Measurements from ENCODE around the gene HAUS7.
A peak's percentile ranks its signal among the peaks of the same experiment; 100 is the strongest.

GRCh38 chrX:153460826-153461225 is 9.6 kb downstream of the HAUS7 start:
- no peak for TF ChIP-seq POLR2AphosphoS5 (IDR thresholded peaks at IDR 0.05; ENCODE audit: low read depth, low read length)
- no peak for TF ChIP-seq YY1 (IDR thresholded peaks at IDR 0.05; ENCODE audit: low read depth, low read length)
- TF ChIP-seq, protein P1, sequence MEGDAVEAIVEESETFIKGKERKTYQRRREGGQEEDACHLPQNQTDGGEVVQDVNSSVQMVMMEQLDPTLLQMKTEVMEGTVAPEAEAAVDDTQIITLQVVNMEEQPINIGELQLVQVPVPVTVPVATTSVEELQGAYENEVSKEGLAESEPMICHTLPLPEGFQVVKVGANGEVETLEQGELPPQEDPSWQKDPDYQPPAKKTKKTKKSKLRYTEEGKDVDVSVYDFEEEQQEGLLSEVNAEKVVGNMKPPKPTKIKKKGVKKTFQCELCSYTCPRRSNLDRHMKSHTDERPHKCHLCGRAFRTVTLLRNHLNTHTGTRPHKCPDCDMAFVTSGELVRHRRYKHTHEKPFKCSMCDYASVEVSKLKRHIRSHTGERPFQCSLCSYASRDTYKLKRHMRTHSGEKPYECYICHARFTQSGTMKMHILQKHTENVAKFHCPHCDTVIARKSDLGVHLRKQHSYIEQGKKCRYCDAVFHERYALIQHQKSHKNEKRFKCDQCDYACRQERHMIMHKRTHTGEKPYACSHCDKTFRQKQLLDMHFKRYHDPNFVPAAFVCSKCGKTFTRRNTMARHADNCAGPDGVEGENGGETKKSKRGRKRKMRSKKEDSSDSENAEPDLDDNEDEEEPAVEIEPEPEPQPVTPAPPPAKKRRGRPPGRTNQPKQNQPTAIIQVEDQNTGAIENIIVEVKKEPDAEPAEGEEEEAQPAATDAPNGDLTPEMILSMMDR (IDR thresholded peaks at IDR 0.05; ENCODE audit: control extremely low read depth in 1 of 3, insufficient read depth in 1 of 3, low read depth in 1 of 3, low read length in 3 of 3), result peak in 2 of 3 experiments; percentile 73 to 76; a peak in 3 of 4 replicates
- TF ChIP-seq HDAC2 (IDR thresholded peaks at IDR 0.05; ENCODE audit: borderline replicate concordance in 1 of 2, low read depth in 2 of 2, low read length in 2 of 2), result no peak
- no peak for TF ChIP-seq BRCA1 (IDR thresholded peaks at IDR 0.05; ENCODE audit: low read depth, low read length)
- no peak for TF ChIP-seq SP2 (IDR thresholded peaks at IDR 0.05; ENCODE audit: low read length)
- TF ChIP-seq SIRT6 (IDR thresholded peaks at IDR 0.05; ENCODE audit: low read length), result no peak
- TF ChIP-seq NRF1 (IDR thresholded peaks at IDR 0.05; ENCODE audit: low read depth, low read length), result no peak
- TF ChIP-seq EZH2 (IDR thresholded peaks at IDR 0.05; ENCODE audit: low read depth, low read length, severe bottlenecking), result no peak
- TF ChIP-seq HDAC6 (IDR thresholded peaks at IDR 0.05; ENCODE audit: low read depth, low read length), result no peak
- TF ChIP-seq CEBPB (IDR thresholded peaks at IDR 0.05; ENCODE audit: low read depth, low read length), result no peak
- TF ChIP-seq CREB1 (IDR thresholded peaks at IDR 0.05), result no peak
- no peak for TF ChIP-seq POLR2A (IDR thresholded peaks at IDR 0.05; ENCODE audit: control extremely low read depth in 1 of 2, low read depth in 2 of 2, low read length in 2 of 2)
